Measurements from ENCODE around the gene MFAP3. TPM values are rescaled to one million over a fixed set of nuclear protein-coding genes. Genes with fewer than 3 reads are reported as not detected.
"Not testable (repeated sequence)": the region's sequence is repeated elsewhere in the genome, so short reads cannot be mapped to it uniquely, and the experiment has no call there.

Gene MFAP3
- total RNA-seq, 4 donors from 2014 or later: 20.2 to 43.3 (median 27.3) TPM

DNA sequence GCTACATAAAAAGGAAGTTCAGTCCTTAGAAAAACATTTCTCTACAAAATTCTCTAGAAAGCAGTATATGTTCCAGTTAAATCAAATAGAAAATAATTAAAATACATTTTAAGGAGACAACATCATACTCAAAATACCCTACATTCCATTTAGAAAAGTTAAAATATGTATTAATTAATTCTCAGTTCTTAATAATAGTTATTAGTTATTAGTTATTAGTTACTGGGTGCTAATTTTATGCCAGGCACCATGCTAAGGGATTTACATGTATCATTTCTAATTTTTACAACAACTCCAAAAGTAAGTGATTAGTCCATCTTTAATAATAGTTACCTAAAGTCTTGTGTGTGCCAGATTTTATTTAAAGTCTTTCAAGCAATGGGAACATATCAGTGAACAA lies 38.1 kb upstream of the MFAP3 start:
- TF ChIP-seq, protein P1, sequence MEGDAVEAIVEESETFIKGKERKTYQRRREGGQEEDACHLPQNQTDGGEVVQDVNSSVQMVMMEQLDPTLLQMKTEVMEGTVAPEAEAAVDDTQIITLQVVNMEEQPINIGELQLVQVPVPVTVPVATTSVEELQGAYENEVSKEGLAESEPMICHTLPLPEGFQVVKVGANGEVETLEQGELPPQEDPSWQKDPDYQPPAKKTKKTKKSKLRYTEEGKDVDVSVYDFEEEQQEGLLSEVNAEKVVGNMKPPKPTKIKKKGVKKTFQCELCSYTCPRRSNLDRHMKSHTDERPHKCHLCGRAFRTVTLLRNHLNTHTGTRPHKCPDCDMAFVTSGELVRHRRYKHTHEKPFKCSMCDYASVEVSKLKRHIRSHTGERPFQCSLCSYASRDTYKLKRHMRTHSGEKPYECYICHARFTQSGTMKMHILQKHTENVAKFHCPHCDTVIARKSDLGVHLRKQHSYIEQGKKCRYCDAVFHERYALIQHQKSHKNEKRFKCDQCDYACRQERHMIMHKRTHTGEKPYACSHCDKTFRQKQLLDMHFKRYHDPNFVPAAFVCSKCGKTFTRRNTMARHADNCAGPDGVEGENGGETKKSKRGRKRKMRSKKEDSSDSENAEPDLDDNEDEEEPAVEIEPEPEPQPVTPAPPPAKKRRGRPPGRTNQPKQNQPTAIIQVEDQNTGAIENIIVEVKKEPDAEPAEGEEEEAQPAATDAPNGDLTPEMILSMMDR (IDR thresholded peaks at IDR 0.05): no peak
- no peak for TF ChIP-seq POLR2A (IDR thresholded peaks at IDR 0.05)
- intact Hi-C loops (cut with DNase I; ENCODE audit: low total_unique reads): no loop called here

DNA sequence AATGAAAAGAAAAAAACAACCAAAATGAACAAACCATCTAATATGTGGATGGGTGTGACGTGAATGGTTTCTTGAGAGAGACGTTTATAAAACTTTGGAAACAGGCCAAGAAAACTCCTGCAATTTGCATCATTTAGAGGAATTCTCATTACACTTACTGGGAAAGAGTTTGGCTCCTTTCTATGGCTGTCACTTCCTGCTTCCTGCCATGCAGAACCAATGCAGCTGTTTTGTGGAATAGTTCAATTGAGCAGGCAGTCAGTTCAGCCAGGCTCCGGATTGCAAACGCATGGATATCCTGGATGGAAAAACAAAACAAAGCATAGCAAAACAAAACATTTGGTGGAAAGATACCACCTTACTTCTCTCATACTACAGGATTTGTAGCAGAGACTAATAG lies 36.7 kb upstream of the MFAP3 start:
- intact Hi-C loops (cut with DNase I; ENCODE audit: low total_unique reads): no loop called here
- no peak overlapping the region for H3K4me3 ChIP-seq (ENCODE audit: low read depth, poor library complexity, severe bottlenecking)
- 52 to 55% methylated on average over 4 of the region's 4 CpGs for WGBS, 2 donors
- no peak for DNase-seq (ENCODE audit: low spot score in 2 of 2)
- TF ChIP-seq, protein P1 (IDR thresholded peaks at IDR 0.05): no peak
- no peak for TF ChIP-seq POLR2A (IDR thresholded peaks at IDR 0.05)

More for the DNA sequence above, 38.1 kb upstream of the MFAP3 start:
- no peak overlapping the region for H3K4me3 ChIP-seq (ENCODE audit: low read depth, poor library complexity, severe bottlenecking)
- no peak for DNase-seq (ENCODE audit: low spot score in 2 of 2)

DNA sequence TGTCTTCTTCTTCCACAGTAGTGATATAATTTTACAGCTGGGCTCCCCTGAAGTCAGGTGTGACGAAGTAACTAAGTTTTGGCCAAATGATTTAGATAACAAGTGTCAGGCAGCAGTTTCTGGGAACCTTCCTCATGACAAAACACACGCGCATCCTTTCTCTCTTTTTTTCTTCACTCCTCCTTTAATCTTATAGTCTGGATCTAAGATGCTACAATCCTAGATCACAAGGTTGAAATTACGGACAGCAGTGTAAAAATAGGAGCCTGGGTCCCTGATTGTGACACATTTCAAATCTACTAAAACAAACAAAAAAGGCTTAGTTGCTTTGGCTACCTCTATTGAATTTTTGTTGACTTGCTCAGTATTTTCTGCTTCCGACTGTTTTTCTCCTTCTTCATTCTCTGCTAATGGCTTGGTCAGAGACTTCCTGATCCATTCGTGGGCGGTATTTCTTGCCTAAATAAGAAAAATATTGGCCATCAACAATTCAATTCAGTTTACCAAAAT lies 36.2 kb upstream of the MFAP3 start:
- DNase-seq (ENCODE audit: low spot score in 2 of 2): no peak
- WGBS, 2 donors: 84 to 87% methylated on average over 7 of the region's 7 CpGs
- TF ChIP-seq, protein P1 (IDR thresholded peaks at IDR 0.05): no peak
- no peak for TF ChIP-seq POLR2A (IDR thresholded peaks at IDR 0.05)
- intact Hi-C loops (cut with DNase I; ENCODE audit: low total_unique reads): no loop called here
- H3K4me3 ChIP-seq (ENCODE audit: low read depth, poor library complexity, severe bottlenecking): no peak overlapping the region

DNA sequence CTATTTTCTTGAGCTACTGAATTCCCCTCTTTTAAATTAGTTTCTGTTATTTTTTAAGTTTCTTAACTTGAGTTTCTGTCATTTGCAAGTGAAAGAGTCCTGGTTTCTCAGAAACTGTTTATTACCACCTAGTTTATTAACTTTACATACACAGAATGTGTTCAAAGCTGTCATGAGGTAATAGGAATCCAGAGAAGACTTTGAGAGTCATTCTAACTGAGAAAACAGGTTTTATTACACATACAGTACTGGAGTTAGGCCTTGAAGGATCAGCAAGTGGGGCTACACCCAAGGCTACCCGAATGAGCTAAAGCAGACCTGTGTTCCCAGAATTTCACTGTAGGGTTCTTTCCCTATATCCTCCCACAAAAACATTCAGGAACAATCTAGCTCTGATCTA lies 33.1 kb upstream of the MFAP3 start:
- intact Hi-C loops (cut with DNase I; ENCODE audit: low total_unique reads): no loop called here
- WGBS, 2 donors: 79 to 88% methylated on average over 1 of the region's 1 CpG
- no peak for DNase-seq (ENCODE audit: low spot score in 2 of 2)

DNA sequence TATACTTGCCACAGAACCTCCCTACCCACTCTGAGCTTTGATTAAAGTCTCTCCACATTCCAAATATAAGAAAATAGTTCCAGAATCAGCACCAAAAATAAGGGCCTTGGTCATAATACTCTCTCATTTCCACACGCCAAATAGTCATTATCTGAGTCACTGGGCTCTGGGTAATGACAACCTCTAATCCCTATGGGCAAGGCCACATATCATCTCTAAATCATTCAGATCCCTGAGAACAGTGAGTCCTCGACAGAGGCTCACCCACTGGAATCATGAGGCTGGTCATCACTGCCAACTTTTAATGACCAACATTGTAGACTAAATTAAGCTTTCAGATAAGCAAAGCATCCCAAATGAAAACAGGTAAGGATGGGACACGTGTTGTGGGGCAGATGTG lies 28.1 kb upstream of the MFAP3 start:
- TF ChIP-seq, protein P1 (IDR thresholded peaks at IDR 0.05): no peak
- no peak for TF ChIP-seq POLR2A (IDR thresholded peaks at IDR 0.05)
- WGBS, 2 donors: 56 to 64% methylated on average over 3 of the region's 3 CpGs
- intact Hi-C loops (cut with DNase I; ENCODE audit: low total_unique reads): no loop called here
- H3K4me3 ChIP-seq (ENCODE audit: low read depth, poor library complexity, severe bottlenecking): no peak overlapping the region
- DNase-seq (ENCODE audit: low spot score in 2 of 2): no peak

More for the DNA sequence above, 33.1 kb upstream of the MFAP3 start:
- no peak overlapping the region for H3K4me3 ChIP-seq (ENCODE audit: low read depth, poor library complexity, severe bottlenecking)
- no peak for TF ChIP-seq POLR2A (IDR thresholded peaks at IDR 0.05)
- TF ChIP-seq, protein P1 (IDR thresholded peaks at IDR 0.05): no peak

DNA sequence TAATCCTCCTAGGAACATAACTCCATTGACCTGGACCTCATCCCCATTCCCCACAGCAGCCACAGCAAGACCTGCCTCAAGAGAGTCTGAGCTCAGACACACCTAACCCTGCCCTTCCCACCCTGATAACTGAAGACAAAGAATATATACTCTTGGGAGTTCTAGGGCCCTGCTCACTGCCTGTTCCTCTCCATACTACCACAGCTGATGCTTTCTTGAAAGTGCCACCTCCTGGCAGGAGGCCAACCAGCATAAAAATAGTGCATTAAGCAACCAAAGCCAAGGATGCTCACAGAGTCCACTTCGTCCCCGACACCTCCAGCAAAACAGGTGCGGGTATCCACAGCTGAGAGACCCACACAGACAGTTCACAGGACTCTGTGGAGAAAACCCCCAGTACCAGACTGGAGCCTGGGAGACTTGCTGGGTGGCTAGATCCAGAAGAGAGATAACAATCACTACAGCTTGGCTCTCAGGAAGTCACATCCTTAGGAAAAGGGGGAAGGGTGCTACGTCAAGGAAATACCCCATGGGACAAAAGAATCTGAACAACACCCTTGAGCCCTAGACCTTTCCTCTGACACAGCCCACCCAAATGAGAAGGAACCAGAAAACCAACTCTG lies 23.6 kb upstream of the MFAP3 start:
- intact Hi-C loops (cut with DNase I; ENCODE audit: low total_unique reads): no loop called here
- TF ChIP-seq, protein P1 (IDR thresholded peaks at IDR 0.05): no peak
- TF ChIP-seq POLR2A (IDR thresholded peaks at IDR 0.05): no peak
- DNase-seq (ENCODE audit: low spot score in 2 of 2): no peak
- H3K4me3 ChIP-seq (ENCODE audit: low read depth, poor library complexity, severe bottlenecking): no peak overlapping the region
- 93 to 95% methylated on average over 4 of the region's 4 CpGs for WGBS, 2 donors

DNA sequence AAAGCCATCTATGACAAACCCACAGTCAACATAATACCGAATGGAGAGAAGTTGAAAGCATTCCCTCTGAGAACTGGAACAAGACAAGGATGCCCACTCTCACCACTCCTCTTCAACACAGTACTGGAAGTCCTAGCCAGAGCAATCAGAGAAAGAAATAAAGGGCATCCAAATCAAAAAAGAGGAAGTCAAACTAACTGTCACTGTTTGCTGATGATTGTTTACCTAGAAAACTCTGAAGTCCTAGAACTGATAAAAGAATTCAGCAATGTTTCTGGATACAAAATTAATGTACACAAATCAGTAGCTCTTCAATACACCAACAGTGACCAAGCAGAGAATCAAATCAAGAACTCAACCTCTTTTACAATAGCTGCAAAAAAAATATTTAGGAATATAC lies 19.8 kb upstream of the MFAP3 start:
- H3K4me3 ChIP-seq (ENCODE audit: low read depth, poor library complexity, severe bottlenecking); intact Hi-C loops (cut with DNase I; ENCODE audit: low total_unique reads); DNase-seq (ENCODE audit: low spot score in 2 of 2): not testable (repeated sequence)
- WGBS, 2 donors: 92 to 95% methylated on average over 1 of the region's 1 CpG

Data from lower leg skin (tissue), 4 donors.